Fibroblast of villous mesenchyme (primary cell): Measurements from ENCODE around the gene SEMA5A. TPM values are rescaled to one million over a fixed set of nuclear protein-coding genes. Genes with fewer than 3 reads are reported as not detected.
A peak's percentile ranks its signal among the peaks of the same experiment; 100 is the strongest.

Experiments
- DNase-seq: peaks from one replicate; pipeline ENCODE4 v3.0.0-alpha.2; 2010; ENCODE audit warnings: low read depth
- H3K4me3 ChIP-seq: 2 replicates; pipeline ENCODE4 v1.5.1; 2011; ENCODE audit warnings: low read depth, mild to moderate bottlenecking, low read length
- CTCF ChIP-seq: IDR thresholded peaks from 2 replicates; pipeline ENCODE4 v1.5.1; 2012; ENCODE audit warnings: low read depth, mild to moderate bottlenecking, low read length; ENCODE audit not compliant: insufficient read depth
- total RNA-seq: library from RNA; depleted of rRNA; stranded (reverse); fragments of >200 nt; gene quantifications from 2 replicates; pipeline ENCODE4 v1.2.3, GENCODE V29; 2012

Gene SEMA5A
- total RNA-seq, 1 donor: 72.5 TPM

DNA sequence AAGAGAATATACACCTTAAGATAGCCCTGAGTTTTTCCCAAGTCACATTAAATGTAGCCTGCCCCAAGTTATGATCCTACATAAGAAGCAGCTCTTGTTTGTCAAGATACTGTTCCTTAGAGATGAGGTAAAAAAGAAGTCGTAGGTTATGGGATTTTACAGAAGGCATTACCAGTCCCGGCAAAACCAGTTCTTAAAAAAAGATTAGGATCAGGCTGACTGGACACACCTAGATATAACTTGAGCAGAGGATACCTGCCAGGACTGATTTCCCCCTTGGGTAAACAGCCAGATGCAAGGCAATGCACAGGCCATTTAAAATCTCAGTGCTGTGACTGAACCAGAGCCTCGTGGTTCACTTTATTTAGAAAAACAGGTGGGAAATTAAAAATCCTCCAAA, 14.1 kb upstream of the SEMA5A start:
- H3K4me3 ChIP-seq: no peak overlapping the region
- no peak for TF ChIP-seq CTCF
- DNase-seq: no peak

DNA sequence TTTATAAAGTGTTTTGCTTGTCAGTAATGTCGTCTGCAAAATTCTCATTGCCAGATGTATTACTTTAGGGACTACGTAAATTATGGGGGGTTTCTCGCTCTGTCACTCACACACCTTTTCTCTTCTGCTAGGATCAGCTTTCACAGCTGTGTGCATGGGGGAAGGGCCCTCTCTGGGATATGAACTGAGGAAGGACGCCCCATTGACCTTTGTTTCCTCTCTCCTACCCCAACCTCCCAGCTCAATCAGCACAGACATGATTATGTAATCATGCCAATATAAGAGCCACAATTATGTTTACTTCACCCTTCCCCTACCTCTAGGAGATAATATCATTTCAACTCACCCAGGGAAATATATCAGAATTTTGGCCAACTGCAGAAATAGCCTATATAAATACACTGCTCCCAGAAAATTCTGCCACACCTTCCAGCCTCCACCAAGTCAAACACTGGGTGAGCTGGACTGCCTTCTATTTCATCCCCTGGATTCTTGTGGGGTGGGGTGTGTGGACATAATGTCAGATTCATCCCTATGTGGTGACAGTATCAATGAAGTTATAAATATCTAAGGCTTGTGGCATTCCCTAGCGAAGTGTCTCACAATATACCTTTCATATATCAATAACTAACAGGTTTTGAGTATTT, 12.6 kb upstream of the SEMA5A start:
- TF ChIP-seq CTCF: no peak
- no peak for DNase-seq
- no peak overlapping the region for H3K4me3 ChIP-seq

DNA sequence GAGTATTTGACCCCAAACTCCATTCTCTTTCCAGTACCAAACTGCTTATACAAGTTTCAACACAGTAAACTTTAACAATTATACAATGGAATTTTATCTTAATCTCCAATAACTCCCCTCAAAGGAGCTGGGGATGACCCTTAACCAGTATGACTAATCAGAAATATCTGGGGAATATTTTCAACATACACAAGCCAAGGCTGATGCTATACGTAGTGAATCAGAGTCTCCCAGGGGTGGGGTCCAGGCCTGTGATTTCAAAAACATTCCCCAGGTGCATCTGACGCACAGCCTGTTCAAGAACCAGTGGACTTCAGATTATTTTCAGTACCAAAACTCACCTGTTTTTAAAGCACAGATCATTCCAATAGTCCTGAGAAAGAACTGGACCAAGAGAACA, 11.8 kb upstream of the SEMA5A start:
- H3K4me3 ChIP-seq: no peak overlapping the region
- no peak for TF ChIP-seq CTCF
- peak; percentile 81 for DNase-seq

DNA sequence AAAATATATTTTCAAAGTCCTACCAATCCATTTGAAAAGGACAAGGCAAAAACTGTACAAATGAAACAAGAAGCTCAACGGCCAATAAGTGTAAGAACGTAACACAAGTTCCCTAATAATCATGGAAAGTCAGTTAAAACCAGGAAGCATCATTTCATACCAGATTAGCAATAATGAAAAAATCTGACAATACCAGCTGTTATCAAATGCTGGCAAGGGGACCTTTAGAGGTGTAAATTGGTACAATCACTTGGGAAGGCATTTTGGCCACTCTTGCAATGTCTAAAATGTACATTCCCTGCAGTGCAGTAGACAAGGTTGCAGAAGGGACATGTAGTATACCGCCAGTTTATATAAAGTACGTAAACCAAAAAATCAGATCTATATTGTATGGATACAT, 10.1 kb upstream of the SEMA5A start:
- no peak for DNase-seq
- H3K4me3 ChIP-seq: no peak overlapping the region
- TF ChIP-seq CTCF: no peak

GRCh38 chr5:9554122-9554521, 8.2 kb upstream of the SEMA5A start:
- H3K4me3 ChIP-seq: no peak overlapping the region
- TF ChIP-seq CTCF: no peak
- no peak for DNase-seq

DNA sequence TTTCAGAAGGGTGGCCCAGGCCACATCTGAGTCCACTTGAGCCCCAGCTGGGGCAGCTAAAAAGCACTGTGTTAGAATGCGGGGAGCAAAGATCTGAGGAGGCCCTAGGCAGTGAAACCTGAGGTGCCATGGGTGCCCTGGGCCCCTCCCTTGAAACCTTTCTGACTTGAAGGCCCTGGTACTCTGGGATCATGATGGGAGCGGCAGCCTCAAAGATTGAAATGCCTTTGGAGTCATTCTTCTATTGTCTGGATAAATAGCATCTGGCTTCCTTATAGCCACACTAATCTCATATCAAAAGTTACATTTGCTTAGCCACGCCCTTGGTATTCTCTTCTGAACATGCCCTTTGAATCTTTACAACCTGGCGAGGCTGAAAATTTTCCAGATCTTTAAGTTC, 7.7 kb upstream of the SEMA5A start:
- DNase-seq: no peak
- no peak for TF ChIP-seq CTCF
- H3K4me3 ChIP-seq: no peak overlapping the region
